Epidermal melanocyte (primary cell): ENCODE measurements around the gene ATG101.
A peak's percentile ranks its signal among the peaks of the same experiment; 100 is the strongest.

Source experiments
- DNase-seq: peaks from one replicate; pipeline ENCODE4 v3.0.0; 2011; ENCODE audit warnings: low spot score; ENCODE audit not compliant: insufficient read length

The ATG101 gene

DNA sequence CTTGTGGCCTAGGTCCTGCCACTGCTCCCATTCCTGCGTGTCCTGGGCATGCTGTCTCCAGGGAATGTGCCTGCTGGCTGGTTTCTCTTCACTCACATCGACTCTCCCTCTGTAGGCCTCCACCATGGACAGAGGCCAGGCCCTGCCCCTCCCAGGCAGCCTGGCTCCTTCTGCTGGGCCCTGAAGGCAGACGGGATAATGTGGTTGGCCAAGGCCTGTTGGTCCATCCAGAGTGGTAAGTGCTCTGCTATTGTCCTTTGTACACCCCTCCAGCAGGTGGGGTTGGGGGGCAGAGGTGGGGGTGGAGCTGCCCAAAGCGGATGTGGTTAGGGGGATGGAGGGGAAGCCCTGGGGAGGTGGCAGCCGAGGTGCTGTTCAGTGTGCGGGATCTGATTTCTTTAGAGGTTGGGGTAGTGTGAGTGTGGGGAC lies 28.1 kb upstream of the ATG101 start:
- peak; percentile 73 for DNase-seq

DNA sequence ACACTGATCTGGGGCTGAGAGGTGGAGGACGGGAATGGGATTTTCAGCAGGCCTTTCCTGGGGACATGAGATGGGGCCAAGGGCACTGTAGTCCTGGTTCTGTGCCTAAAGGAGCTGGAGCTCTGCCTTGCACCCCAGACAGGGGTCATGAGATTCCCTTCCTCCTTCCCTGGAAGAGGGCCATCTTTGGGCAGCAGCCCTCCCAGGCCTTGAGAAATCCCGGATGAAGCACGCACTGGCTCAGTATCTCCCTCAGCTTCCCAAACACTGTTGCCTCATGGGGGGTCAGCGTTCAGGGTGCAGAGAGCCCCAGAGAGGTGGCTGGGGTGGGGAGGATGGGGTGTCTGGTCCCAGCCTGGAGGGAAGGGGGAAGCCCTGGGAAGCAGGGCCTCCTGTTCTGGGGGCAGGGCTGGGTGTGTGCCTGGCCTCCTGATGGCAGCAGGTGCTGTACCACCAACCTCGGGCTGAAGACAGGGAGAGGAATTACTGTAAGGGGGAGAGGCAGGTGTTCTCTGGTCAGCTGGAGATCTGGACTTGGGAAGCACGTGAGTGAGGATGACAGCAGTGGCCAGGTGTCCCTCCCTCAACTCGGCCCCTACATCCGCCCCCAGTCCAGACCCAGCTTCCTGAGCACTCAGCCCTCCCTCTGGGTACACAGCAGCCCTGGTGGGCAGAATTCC lies 26.9 kb upstream of the ATG101 start:
- DNase-seq: no peak

DNA sequence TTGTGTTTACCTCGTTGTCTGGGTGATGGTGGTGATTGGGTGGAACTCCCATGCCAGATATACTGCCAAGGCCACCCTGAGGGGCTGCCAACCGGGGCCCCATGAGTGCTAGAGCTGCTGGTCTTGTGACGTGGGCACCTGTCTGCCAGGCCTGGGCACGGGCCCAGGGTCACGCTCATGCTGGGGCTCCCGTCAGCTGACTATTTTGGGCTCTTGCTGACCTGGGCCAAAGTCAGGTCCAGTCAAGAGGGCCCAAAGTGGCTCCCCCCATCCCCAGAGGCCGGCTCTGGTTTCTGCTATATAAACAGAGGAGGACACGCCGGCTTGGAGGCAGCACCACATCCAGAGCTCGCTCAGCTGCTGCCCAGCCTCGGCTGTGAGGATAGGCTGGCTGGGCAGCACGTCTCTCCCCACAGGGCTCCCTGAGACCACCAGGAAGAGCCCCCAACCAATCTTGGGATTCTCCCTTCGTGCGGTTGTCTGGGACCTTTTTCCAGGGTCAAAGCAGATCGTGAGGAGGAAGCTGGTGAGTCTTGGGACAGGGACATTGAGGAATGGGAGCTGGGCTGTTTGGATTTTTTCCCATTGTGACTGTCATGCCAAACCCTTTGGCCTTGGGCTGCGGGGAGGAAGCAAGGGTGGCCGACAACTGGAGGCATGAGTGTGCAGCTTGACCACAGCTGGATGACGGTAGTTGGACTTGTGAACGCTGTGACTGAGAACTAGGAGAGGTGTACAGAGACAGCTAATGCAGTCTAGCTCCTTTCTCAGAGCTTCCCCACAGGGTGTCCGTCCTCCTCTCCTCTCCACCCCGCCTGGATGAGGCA lies 26.2 kb upstream of the ATG101 start:
- no peak for DNase-seq

DNA sequence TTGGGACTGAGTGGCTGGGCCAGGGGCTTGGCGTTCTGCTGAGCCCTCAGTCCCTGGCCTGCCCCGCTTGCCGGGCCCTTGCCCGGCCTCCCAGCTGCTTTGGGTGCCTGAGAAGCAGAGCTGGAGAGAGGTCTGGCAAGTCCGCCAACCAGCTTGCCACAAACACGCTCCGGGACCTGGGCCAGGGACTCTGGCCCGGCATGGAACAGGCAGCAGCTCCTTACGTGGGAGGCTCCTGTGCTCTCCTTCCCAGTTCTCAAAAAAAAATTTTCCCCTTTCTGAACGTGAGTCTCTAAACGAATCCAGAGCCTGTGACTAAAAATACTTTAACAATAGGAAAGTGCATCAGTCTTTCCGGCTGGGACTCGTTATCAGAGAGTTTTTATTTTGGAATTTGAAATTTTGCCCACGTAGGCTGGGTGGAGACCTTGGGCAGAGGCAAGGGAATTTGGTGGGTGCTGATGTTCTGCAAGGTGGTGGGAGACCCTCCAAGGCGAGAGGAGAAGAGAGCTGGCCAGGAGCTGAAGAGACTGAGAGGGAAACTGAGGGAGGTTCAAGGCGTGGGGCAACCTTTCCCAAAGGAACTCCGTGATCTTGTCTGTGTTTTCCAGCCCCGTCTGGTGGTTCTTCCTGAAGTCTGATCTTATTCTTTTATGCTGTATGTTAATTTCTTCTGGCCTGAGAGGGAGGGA lies 25.3 kb upstream of the ATG101 start:
- DNase-seq: no peak

DNA sequence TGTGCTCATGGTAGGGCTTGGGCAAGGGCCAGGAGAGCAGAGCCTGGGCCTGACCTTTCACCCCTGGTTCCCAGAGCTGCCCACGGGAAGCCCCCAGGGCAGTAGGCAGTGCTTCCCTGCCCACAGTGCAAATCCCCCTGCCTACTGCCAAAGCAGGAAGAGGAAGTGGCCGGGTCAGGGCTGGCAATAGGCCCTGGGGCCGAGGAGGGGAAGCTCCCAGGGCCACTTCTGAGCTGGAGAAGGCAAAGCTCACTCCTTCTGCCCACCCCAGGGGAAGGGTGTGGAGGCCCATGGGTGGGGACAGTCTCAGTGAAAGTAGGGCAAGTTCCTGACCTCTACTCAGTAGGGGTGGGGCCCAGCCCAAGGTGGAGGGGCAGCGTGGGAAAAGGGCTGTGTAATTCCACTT lies 24.0 kb upstream of the ATG101 start:
- DNase-seq: no peak

DNA sequence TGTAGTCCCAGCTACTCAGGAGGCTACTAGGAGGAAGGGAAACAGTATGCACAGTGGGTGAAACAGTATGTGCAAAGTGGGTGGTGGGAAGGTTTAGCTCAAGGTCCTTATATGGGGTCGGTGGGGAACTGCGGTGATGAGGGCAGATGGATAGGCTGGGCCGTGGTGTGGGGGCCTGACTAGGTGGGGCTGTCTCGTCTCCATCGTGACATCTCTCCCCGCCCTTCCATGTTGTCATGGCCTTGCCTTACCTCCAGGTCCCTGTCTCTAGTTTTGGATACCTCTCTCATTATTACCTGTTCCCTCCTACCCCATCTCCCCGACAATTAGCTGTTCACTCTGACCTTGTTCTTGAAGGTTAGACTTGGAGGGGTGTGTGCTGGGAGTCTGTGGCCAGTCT lies 22.9 kb upstream of the ATG101 start:
- DNase-seq: no peak

DNA sequence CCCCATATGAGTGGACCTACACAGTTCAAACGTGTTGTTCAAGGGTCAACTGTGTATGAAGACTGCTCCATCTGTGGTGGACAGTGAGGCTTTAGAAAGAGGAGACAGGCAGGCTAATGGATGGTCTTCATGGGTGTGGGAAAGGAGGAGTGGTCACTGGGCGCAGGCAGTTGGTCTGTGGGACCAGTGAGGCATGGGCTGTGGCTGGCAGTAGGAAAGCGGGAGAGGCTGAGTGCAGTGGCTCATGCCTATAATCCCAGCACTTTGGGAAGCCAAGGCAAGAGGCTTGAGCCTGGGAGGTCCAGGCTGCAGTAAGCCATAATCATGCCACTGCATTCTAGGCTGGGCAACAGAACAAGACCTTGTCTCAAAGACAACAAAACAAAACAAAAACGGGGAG lies 20.5 kb upstream of the ATG101 start:
- no peak for DNase-seq

DNA sequence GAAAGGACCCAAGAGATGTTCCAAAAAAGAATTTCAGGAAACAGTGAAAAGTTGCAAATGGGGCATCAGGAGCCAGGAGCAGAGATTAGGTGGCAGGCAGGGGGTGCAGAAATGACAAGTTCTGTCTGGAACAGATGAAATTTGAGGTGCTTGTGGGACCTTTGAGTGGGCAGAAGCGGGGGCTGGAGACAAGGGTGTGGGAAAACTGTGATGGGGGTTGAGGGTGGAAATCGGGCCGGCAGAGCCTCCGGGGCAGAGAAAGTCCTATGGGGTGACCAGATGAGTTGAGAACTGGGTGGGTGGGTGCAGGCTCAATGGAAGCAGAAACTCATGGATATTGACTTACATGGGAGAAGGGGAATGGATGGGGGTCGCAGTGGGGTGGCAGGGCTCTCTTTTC lies 20.1 kb upstream of the ATG101 start:
- no peak for DNase-seq

DNA sequence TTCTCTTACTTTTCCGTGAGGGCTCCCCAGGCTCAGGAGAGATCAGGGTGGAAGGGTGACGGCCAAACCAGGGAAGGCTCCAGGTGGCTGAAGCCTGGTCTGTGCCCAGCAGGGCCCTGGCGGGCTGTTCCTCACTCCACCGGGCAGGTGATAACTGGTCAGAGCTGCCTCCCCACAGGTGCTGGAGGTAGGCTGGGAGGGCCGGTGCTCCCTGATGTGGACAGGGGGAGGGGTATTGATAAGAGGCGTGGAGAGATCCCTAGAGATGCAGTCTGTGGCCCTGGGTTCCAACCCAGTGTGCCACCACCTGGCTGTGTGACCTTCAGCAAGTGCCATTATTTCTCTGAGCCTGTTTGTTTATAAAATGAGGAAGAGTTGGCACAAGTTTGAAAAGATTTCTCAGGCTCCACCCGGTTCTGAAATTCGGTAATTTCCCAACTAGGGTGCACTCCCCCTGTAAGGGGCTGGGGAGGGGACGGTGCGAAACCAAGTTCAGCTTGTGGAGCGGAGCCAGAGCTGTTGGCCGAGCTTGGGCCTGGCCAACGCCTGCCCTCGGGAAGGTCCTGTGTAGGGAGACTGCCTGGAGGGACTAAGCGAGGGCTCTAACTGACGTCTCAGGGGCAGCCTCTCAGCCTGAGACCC lies 19.5 kb upstream of the ATG101 start:
- no peak for DNase-seq

DNA sequence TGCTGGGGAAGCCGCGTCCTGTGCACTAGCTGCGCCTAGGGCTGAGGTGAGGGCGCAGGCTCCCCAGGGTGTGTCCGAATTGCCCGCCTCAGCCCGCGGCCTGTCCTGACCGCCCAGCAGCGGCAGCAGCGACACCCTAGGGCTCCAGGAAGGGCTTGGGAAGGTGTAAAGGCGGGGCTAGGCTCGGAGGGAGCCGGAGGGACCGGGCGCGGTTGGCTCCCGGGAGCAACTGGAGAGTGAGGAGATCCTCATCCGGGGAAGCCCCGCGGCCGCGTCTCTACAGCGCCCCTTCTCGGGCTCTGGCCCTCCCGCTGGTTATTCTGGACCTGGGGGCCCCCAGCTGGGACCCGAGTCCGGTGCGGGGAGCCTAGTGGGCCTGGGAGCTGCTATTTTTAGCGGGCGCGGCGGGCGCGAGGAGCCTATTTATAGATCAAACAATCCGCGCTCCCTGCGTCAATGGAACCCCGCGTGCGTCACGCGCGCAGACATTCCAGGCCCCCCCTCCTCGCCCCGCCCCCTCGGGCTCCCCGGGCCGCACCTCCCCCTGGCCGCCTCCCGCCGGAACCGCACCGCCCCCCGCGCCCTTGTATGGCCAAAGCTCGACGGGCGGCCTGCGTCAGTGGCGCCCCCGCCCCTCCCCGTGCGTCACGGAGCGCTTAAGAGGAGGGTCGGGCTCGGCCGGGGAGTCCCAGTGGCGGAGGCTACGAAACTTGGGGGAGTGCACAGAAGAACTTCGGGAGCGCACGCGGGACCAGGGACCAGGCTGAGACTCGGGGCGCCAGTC lies 18.8 kb upstream of the ATG101 start, which contains the start of gene NR4A1:
Gene NR4A1 (plus strand): TSS at position 685 of the 784 bp plus-strand sequence. CDS start 2,887 bp downstream, outside the sequence.
- DNase-seq: peak; percentile 97

DNA sequence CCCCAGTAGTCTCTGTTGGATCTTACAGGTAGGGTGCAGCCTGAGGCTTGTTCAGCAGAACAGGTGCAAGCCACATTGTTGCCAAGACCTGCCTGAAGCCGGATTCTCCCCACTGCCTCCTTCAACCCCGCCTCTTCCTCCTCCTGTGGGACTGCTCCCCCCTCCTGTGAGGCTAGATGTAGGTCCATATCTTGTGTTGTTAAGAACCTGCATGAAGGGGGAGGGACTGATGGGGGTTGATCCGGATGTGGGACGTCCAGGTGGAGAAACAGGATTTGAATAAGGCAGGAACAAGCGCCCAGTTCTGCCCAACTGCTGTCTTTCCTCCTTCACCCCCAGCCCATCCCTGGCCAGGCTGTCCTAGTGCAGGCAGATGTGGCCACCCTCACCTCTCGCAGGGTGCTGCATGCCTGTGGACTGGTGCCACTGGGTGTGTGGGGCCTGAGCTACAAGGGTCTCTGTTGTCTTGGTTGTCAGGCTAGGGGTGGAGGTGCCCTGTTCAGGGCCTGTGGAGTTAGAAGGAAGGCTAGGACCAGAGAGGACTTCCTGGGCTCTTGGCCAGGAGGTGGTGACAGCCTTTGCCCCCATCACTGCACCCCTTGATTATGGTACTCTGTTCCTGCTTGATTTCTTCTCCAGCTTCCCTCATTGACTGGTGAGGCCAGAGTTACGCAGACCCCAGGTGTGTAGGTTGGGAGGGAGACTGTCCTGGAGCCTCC lies 17.2 kb upstream of the ATG101 start:
- DNase-seq: no peak

DNA sequence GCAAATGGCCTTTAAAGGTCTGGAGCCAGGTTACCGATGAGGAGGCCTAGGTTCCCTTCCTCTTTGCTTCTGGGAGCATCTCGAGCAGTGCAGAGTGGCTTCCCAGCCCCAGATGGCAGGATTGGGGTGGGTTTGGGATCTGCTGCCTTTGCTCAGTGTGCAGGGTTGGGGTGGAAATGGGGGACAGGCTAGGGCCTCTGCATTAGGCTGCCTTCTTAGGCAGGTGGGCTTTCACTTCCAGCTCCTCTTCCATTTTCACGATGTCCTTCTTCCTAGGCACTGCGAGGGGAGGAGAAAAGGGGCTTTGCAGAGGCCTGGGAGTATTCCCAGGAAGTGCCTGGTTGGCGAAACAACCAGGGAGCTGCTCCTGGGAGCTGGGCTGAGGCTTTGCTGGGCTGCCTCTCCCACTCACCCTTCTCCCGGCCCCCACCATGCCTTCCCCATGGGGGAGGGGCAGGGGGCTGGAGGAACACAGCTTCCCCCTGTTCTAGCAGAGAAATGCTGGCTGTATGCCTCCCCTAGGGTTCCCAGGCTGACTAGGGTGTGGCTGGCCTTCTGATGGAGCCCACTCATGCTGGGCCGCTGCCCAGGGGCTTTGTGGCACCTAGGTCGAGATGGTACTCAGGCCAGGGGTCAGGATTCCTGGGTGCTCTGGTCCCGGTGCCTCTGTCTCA lies 16.1 kb upstream of the ATG101 start:
- DNase-seq: no peak

DNA sequence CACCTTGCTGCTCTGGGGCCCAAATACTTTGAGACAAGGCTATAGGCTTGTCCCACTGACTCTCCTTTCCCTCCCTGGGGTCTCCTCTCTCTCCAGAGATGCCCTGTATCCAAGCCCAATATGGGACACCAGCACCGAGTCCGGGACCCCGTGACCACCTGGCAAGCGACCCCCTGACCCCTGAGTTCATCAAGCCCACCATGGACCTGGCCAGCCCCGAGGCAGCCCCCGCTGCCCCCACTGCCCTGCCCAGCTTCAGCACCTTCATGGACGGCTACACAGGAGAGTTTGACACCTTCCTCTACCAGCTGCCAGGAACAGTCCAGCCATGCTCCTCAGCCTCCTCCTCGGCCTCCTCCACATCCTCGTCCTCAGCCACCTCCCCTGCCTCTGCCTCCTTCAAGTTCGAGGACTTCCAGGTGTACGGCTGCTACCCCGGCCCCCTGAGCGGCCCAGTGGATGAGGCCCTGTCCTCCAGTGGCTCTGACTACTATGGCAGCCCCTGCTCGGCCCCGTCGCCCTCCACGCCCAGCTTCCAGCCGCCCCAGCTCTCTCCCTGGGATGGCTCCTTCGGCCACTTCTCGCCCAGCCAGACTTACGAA lies 15.4 kb upstream of the ATG101 start:
- DNase-seq: no peak

DNA sequence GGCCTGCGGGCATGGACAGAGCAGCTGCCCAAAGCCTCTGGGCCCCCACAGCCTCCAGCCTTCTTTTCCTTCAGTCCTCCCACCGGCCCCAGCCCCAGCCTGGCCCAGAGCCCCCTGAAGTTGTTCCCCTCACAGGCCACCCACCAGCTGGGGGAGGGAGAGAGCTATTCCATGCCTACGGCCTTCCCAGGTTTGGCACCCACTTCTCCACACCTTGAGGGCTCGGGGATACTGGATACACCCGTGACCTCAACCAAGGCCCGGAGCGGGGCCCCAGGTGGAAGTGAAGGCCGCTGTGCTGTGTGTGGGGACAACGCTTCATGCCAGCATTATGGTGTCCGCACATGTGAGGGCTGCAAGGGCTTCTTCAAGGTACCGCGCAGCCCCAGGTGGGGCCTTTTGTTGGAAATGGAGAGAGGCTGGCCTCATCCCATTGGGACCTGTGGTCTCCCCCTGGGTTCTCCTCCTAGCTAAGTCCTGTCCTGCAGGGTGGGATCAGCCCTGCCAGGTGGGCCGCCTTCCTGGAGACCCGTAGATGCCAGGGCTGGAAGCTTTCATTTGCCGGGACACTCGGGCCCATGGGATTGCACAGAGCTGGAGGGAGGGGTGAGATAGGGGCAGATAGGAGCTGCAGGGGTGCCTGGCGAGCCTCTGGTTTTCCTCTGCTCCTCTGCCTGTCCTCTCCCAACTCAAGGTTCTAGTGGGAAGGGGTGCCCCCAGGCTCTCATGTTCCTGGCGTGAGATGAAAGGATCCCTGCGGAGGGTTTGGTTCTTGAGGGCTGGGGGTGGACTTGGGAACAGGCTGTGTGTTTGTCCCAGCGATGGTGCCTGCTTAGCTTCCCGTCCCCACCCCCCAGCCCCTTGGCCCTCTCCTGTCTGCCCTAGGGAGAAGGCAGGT lies 14.7 kb upstream of the ATG101 start:
- DNase-seq: no peak

DNA sequence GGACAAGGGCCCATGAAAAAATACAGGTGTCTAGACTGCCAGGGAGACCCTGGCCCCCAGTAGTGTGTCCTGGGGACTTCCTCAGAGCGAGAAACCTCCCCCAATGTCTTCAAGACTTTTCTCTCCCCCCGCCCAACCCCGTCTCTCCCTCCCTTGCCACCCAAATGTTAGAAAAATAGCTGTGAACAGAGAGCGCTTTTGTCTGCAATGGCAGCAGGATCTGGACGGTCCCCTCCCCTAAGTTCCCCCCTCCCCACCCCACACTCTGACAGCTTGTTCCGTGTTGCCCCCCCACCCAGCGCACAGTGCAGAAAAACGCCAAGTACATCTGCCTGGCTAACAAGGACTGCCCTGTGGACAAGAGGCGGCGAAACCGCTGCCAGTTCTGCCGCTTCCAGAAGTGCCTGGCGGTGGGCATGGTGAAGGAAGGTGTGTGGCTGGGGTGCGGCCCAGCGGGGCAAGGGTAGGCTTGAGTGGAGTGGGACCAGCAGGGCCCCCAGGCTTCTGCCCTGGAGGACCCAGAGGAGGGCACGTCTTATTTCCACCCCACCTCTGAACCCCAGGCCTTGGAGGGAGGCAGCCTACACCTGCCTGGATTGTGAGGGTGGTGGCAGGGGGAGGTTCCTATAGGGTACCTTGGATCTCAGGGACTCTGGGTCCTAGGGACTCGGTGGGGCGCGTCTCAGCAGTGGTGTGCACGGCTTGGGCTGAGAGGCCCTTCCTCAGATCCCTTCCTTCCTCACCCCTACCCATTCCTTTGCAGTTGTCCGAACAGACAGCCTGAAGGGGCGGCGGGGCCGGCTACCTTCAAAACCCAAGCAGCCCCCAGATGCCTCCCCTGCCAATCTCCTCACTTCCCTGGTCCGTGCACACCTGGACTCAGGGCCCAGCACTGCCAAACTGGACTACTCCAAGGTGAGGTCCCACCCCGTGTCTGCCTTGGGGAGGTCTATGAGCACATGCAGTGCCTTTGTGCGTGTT lies 13.8 kb upstream of the ATG101 start:
- peak; percentile 48 for DNase-seq

DNA sequence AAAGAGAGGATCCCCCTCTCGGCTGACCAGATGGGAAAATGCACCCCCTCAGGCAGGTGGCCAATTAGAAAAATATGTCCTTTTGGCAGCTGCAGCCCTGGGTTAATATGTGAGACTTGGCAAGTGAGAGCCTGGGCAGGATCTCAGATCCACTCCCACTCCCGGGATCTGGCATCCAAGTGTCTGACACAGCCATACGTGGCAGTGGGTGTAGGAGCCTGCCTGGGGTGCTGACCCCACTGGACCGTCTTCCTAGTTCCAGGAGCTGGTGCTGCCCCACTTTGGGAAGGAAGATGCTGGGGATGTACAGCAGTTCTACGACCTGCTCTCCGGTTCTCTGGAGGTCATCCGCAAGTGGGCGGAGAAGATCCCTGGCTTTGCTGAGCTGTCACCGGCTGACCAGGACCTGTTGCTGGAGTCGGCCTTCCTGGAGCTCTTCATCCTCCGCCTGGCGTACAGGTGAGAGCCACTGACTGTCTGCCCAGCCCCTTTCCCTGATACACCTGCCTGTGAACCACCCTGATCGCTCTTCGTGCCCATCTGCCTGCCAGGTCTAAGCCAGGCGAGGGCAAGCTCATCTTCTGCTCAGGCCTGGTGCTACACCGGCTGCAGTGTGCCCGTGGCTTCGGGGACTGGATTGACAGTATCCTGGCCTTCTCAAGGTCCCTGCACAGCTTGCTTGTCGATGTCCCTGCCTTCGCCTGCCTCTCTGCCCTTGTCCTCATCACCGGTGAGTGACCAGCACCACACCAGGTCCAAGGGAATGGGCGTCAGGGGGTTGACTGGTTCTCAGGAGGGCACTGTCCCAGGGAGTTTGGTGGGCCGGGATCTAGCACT lies 12.8 kb upstream of the ATG101 start:
- no peak for DNase-seq
